WI38 (cell line): Measurements from ENCODE around the gene PCCA.
"Not testable (repeated sequence)": the region's sequence is repeated elsewhere in the genome, so short reads cannot be mapped to it uniquely, and the experiment has no call there.

ENCODE experiments used
- H3K4me3 ChIP-seq: 2 replicates; pipeline ENCODE4 v1.5.1; 2011; ENCODE audit warnings: low read depth, mild to moderate bottlenecking, control low read depth, low read length
- TF ChIP-seq, protein P1 (sequence below): IDR thresholded peaks from 2 replicates; pipeline ENCODE4 v1.5.1; 2012; ENCODE audit warnings: low read depth, mild to moderate bottlenecking, control low read depth, low read length

Gene PCCA

DNA sequence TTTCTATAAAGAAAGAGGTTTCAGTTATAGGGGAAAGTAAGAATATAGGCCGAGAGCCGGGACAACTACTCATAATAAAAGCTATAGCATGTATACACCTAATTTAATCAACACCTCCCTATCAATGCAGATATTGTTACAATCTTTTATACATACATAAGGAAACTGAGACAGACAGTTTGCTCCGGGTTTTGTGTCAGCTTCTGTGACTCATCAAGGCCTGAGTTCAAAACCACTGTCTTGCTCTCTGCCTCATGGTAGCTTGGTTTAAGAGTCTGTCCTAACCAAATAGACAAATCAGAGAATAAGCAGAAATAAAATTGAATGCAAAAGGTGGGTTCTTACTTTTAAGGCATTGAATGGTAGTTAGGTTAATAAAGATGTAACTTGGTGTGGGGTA is 276.8 kb downstream of the PCCA start:
- H3K4me3 ChIP-seq = no peak overlapping the region
- TF ChIP-seq, protein P1, sequence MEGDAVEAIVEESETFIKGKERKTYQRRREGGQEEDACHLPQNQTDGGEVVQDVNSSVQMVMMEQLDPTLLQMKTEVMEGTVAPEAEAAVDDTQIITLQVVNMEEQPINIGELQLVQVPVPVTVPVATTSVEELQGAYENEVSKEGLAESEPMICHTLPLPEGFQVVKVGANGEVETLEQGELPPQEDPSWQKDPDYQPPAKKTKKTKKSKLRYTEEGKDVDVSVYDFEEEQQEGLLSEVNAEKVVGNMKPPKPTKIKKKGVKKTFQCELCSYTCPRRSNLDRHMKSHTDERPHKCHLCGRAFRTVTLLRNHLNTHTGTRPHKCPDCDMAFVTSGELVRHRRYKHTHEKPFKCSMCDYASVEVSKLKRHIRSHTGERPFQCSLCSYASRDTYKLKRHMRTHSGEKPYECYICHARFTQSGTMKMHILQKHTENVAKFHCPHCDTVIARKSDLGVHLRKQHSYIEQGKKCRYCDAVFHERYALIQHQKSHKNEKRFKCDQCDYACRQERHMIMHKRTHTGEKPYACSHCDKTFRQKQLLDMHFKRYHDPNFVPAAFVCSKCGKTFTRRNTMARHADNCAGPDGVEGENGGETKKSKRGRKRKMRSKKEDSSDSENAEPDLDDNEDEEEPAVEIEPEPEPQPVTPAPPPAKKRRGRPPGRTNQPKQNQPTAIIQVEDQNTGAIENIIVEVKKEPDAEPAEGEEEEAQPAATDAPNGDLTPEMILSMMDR = no peak

DNA sequence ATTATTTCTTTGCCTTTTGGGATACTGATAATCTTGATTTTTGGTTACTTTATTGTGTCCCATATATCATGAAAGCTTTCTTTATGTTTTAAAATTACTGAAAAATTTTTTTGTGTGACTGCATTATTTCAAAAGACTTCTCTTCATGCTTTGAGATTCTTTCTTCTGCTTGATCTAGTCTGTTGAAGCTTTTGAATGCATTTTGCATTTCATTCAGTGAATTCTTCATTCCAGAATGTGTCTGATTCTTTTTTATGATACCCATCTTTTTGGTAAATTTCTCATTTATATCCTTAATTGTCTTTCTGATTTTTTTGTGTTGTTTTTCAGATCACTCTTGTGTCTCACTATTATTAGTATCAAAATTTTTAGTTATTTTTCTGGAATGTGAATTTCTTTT is 289.6 kb downstream of the PCCA start:
- no peak overlapping the region for H3K4me3 ChIP-seq
- TF ChIP-seq, protein P1 = no peak

DNA sequence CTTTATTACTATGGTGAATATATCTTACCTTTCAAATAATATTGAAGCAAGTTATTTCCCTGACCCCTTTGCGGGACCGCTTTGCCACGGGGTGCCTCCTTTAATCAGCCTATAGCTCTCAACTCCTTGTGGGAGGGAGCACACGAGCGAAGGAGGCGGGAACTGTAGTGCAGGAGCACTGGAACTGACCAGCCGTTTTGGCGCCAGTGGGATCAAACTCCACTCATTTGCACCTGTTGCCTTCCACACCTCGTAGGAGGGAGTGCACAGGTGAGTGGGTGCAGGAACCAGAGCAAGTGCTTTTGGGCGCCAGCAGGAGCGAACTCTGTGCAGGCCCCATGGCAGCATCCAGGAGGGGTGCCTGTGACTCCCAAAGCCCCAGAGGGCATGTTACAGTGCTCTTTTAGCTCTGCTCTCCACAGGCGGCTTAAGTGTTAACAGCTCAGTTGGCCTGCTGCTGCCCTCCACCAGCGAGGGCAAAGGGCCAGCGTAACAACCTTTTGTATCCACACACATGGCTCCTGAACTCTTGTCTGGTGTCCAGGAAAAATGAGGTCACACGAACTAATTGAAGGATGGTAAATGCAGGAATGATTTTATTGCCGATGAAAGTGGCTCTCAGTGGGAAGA is 292.8 kb downstream of the PCCA start:
- H3K4me3 ChIP-seq = no peak overlapping the region
- TF ChIP-seq, protein P1 = no peak

DNA sequence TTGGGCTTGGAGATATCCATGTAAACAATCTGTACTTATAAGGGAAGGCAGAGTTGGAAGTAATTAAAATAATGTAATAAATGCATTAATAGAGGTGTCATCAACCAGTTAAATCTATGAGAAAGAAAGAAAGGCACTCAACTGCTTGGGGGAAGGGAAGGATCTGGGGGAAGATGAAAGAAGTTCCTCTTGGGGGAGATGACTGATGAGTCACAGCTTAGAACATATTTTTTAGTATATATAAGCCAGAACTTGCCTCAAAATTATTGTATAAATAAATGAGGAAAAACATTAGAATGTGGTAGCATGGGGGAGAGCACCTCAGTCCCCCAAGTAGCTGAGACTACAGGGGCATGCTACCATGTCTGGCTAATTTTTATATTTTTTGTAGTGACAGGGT is 293.9 kb downstream of the PCCA start:
- TF ChIP-seq, protein P1 = no peak
- no peak overlapping the region for H3K4me3 ChIP-seq

DNA sequence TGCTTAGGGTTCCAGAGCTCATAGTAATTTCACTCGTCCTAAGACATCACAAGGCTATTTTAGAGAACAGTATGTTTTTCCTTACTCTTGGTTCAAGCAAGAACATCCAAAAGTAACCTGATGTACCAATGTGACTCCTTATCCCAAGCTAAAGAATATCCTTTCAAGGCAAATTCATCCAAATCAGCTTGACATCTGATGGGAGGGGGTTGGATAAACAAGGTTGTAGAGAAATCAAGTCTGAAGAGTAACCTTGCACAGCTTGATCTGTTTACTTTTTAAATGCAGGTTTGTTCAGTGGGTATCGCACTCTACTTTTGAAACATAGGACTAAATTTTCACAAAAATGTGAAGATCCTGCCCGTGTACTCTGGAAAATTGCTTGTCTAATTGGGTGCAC is 298.5 kb downstream of the PCCA start:
- H3K4me3 ChIP-seq = no peak overlapping the region
- TF ChIP-seq, protein P1 = no peak

DNA sequence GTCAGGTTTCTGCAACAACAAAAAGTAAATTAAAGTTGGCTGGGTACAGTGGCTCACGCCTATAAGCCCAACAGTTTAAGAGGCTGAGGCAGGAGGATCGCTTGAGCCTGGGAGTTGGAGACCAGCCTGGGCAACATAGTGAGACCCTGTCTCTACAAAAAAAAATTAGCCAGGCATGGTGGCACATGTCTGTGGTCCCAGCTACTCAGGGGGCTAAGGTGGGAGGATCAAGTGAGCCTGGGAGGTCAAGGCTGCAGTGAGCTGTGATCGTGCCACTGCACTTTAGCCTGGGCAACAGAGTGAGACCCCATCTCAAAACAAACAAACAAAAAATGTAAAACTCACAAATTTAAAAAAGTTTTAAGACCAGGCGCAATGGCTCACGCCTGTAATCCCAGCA is 299.3 kb downstream of the PCCA start:
- not testable (repeated sequence) for H3K4me3 ChIP-seq

DNA sequence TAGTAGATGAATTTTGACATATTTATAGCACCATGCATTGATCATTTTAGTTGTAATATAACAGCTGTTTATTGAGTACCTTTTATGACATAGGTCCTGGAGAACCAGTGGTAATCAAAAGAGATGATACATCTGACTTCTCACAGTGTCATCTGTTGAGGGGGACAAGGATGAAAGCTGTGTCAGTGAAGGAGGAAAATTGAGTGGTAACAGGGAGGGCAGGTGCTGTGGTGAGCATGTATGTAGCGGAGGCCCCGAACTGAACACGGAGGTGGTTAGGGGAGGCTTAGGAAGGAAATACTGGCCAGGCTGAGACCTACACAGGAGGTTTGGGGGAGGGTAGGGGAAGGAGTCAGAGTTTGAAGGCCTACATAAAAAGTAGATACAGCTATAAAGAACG is 300.0 kb downstream of the PCCA start:
- no peak overlapping the region for H3K4me3 ChIP-seq
- TF ChIP-seq, protein P1 = no peak

DNA sequence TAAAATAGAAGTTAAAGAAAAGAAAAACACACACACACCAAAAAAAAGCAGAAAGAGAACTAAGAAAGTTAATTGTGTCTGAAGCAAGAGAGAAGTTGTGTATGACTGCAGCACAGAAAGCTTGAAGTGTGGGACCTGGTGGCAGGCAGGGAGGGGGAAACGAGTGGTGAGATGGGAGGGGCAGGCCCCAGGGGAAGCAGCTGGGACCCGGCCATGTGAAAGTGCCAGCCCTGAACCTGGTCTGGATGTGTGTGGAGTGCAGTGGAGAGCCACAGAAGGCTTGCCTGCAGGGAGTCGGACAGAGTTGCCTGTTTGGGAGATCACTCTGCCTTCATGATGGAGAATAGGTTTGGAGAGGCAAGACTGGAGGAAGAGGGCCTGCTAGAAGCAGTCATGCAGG is 300.7 kb downstream of the PCCA start:
- TF ChIP-seq, protein P1 = no peak
- no peak overlapping the region for H3K4me3 ChIP-seq
